EL (cell line): ENCODE measurements around the gene CCDC8.
"Not testable (repeated sequence)": the region's sequence is repeated elsewhere in the genome, so short reads cannot be mapped to it uniquely, and the experiment has no call there.

ENCODE experiments used
- DNase-seq: peaks from one replicate; pipeline ENCODE4 v3.0.0-alpha.2; 2016

Gene CCDC8

GRCh38 chr19:46380690-46381089 is 32.7 kb downstream of the CCDC8 start:
- no peak for DNase-seq

DNA sequence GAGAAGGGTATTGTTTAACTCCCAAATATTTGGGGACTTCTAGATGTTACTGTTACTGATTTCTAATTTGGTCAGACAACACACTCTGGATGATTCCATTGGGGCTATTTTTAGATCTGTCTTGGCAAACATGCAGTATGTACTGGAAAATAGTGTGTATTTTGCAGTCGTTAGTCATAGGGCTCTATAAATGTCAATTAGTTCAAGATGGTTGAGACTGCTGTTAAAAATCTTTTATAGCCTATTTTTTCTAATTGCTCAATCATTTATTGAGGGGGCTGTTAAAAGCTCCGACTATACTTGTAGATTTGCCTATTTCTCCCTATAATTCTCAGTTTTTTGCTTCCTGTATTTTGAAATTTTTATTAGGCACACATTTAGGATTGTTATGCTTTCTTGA is 35.1 kb downstream of the CCDC8 start:
- DNase-seq, result peak; percentile 68

DNA sequence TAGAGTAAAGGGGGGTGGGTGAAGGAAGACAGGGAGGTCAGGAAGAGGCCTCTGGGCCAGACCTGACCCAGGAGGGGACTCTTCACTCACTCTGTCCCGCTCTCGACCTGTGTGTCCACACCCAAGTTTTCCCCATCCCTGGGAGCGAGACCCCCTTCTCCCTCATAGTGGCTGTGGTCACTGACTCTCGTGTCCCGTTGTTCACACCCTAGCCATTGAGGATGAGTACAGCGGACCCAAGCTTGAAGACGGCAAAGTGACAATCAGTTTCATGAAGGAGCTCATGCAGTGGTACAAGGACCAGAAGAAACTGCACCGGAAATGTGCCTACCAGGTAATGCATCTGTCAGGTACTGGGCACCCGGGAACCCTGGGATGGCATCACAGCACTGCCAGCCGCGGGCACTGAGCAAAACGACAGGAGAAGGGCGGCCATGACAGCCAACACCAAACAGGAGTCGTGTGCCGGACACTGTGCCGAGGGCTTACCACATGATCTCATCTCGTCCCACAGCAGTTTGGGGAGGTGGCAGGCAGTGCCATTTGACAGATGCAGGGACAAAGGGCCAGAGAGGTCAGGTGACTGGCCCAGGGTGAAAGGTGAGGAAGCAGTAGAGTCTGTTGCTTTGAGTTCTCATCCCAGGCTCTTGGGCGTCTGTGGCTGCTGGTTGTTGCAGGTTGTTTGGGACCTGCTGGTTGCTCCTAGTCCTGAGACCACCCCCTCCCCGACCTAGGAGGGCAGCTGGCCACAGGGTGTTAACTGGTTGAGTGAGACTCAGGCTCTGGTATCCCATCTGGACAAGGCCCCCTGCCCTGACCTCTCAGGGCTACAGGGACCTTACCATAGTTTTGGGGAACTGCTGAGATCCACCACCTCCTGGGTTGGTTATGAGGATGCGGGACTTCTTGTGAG is 36.9 kb downstream of the CCDC8 start:
- DNase-seq, result no peak

DNA sequence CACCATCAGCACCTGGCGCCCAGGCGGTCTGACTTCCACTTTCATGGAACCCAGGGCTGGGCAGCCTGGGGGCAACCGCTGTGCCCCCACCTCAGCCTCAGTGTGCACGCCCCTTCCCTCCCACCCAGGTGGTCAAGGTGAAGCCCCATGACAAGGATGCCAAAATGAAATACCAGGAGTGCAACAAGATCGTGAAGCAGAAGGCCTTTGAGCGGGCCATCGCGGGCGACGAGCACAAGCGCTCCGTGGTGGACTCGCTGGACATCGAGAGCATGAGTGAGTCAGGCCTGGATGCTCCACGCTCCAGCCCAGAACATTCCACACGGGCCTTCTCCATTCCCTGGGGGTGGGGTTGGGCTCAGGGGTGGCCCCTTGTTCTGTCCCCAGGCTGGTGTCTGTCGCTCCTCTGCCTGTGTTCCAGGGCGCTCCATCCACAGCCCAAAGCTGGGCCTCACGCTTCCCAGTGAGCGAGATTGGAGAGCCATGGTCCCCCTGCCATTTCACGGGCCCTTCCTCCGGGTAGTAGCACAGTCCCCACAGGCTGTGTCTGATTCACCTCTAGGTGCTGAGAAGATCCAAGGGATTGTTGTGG is 37.8 kb downstream of the CCDC8 start:
- not testable (repeated sequence) for DNase-seq

DNA sequence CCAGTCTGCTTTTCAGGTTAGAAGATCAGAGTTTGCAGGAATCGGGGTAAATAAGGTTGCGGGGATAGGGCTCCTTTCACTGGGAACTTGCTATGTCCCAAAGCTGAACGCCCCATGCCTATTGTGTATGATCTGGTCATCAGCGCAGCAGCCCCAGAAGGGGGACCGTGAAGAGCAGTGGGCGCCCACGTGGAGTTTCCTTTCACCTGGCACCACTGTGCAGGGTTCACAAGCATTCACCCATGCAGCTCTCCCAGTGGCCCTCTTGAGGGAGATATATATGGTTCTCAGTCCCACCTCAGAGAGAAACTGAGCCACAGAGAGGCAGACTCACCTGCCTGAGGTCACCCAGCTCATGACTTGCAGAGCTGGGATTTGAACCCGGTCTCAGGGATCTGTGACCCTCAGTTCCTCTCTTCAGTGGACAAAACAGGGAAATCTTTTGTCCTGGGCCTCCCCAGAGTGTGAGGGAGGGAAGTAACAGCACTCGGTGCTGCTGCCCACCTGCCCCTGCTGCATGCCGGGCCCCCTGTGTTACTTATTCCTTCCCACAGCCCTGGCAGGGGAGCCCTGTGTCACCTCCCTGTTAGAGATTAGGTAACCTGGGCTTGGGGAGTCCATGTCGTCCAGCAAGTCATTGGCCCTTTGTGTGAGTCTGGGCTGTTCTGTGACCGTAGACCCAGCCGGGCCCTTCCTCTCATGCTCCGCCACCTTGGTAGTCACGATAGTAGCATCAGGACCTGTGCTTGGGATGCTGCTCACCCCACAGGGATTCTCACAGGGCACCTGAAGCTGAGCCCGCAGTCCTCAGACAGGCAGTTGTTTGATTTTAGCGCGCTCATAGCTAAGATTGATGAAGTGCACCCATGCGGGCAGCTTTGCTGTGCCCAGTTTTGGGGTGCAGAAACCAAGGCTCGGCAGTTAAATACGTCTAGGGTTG is 38.6 kb downstream of the CCDC8 start:
- no peak for DNase-seq

DNA sequence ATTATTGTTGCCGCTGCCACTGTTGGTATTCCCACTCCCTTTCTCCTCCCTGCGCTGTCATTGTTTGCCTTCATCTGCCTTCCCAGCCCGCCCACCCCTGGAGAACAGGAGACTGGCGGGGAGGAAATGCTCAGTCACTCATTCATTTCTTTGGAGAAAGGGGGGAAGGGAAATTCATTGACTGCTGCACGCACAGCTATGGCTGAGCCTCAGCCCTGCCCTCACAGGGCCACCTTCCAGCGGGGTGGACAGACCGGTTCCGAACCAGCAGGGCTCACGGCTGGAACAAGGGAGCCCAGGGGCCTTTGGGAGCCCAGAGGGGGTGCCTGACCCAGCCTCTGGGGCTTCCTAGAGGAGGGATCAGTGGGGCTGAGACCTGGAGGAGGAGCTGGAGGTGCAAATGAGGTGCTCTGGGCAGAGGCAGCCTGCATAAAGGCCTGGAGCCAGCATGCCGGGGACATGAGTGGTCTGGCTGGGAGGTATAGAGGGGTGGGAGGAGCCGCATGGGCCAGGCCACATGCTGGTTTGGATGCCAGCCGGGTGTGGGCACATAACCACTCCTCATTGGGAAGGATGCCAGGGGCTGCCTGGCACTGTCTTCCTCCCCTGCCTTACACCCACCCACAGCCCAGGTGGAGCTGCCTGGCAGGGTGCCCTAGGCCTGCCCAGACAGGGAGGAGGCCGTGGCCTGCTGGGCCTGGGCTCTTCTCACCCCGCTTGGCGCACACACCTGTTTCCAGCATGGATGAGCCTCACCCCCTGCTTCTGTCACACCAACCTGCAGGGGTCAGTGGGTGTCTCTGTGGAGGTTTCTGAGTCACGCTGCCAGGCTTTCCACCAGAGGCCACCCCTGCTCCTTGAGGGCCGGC is 39.6 kb downstream of the CCDC8 start:
- peak; percentile 62 for DNase-seq

- DNase-seq, result no peak
These were observed 40.4 kb downstream of the CCDC8 start for GRCh38 chr19:46372901-46373490.

GRCh38 chr19:46371371-46371901 is 41.9 kb downstream of the CCDC8 start:
- DNase-seq, result no peak

- no peak for DNase-seq
These were observed 43.5 kb downstream of the CCDC8 start for GRCh38 chr19:46369817-46370216.

GRCh38 chr19:46368116-46368515 is 45.2 kb downstream of the CCDC8 start:
- no peak for DNase-seq

GRCh38 chr19:46367426-46367825 is 45.9 kb downstream of the CCDC8 start:
- no peak for DNase-seq

- DNase-seq, result no peak
These were observed 46.6 kb downstream of the CCDC8 start for GRCh38 chr19:46366620-46367292.

DNA sequence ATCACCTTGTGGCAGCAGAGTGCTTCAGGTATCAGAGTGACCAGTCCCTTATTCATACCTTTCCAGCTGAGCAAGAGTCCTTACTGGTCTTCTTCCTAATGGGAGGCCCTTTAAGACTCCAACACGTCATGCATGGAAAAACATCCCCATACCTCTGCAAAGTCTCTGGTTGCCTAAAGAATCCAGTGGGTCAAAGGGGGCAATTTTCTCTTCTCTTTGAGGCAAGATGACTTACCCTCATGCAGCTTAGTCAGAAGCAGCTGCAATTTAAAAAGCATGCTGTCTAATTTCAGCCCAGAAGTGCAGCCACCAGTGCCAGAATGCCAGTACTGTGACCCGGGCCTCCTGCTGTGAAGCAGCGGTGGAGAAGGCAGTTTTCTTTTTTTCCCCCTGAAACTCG is 47.8 kb downstream of the CCDC8 start:
- no peak for DNase-seq

DNA sequence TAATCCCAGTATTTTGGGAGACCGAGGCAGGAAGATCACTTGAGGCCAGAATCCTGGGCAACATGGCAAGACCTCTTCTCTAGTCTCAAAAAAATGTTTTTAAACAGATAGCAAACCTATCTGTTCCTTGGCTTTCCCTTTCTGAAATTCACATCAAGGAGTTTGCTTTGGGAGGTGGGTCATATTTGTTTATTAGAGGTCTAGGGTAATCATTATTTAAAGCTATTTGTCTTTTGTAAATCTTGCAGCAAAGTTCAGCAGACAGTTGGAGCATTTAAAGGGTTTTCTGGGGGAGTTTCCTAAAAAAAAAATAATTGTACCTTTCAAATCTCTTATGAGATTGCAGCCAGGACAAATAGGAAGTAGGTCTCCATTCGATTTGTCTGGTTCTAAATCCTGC is 49.0 kb downstream of the CCDC8 start:
- no peak for DNase-seq

- no peak for DNase-seq
These were observed 51.4 kb downstream of the CCDC8 start for GRCh38 chr19:46361915-46362314.
